GM12801 (cell line): ENCODE results near the gene ZSCAN5B.

Experiments used
- CTCF ChIP-seq: IDR thresholded peaks from one replicate; pipeline ENCODE4 v1.5.1; 2011; ENCODE audit warnings: control low read depth; ENCODE audit not compliant: insufficient read length; ENCODE audit errors: extremely low read depth

Gene ZSCAN5B

GRCh38 chr19:56211718-56212117 lies 14.1 kb upstream of the ZSCAN5B start:
- TF ChIP-seq CTCF: no peak

GRCh38 chr19:56209091-56209490 lies 11.5 kb upstream of the ZSCAN5B start:
- TF ChIP-seq CTCF: no peak

- TF ChIP-seq CTCF: no peak
Measured at GRCh38 chr19:56201973-56202372, 4.4 kb upstream of the ZSCAN5B start, which contains the start of gene ZSCAN5C. TSS of gene ZSCAN5C (plus strand) at chr19:56202273. CDS start at chr19:56205914, 3,641 bp downstream.

- TF ChIP-seq CTCF: no peak
Measured at GRCh38 chr19:56199687-56200086, 2.1 kb upstream of the ZSCAN5B start.

GRCh38 chr19:56193981-56194640 lies 3.5 kb downstream of the ZSCAN5B start:
- TF ChIP-seq CTCF: no peak

GRCh38 chr19:56191711-56192110 lies 5.9 kb downstream of the ZSCAN5B start:
- TF ChIP-seq CTCF: no peak

GRCh38 chr19:56191115-56191514 lies 6.5 kb downstream of the ZSCAN5B start:
- TF ChIP-seq CTCF: no peak

GRCh38 chr19:56189785-56190184 lies 7.8 kb downstream of the ZSCAN5B start:
- no peak for TF ChIP-seq CTCF
